Non-pigmented ciliary epithelial cell (primary cell): ENCODE measurements around the gene LRRC55.
"Not testable (repeated sequence)": the region's sequence is repeated elsewhere in the genome, so short reads cannot be mapped to it uniquely, and the experiment has no call there.

Source experiments
- DNase-seq: peaks from one replicate; pipeline ENCODE4 v3.0.0-alpha.2; 2010; ENCODE audit warnings: low read depth

LRRC55 gene

DNA sequence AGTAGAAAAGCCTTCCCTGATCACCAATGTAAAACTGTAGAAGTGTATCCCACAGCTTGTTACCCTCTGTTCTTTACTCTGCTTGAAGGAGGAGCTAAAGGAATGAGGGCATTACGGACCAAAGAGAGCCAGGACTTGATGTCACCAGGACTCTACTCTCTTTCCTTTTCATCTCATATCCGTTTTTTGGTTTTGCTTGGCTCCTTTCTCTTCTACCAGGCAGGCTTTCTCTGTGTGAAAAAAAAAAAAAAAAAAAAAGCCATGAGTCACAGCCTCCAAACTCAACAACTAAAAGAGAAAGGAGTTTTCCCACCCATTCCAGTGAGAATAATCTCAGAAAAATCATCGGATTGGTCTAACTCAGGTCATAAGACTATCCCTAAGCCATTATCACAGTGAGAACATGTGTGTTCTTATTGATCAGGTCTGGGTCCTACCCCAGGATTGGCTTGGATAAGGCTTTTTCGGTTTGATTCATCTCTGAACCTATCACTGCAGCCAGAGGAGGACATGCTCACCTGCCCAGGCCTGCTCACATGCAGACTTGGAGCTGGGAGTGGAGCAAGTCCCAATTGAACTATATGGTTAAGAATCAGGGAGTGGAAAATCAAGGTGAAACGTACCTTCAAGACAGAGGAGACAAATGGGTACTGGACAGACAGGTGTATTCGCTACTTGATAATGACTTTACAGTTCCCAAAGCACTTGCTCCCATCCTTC lies 19.4 kb upstream of the LRRC55 start:
- no peak for DNase-seq

DNA sequence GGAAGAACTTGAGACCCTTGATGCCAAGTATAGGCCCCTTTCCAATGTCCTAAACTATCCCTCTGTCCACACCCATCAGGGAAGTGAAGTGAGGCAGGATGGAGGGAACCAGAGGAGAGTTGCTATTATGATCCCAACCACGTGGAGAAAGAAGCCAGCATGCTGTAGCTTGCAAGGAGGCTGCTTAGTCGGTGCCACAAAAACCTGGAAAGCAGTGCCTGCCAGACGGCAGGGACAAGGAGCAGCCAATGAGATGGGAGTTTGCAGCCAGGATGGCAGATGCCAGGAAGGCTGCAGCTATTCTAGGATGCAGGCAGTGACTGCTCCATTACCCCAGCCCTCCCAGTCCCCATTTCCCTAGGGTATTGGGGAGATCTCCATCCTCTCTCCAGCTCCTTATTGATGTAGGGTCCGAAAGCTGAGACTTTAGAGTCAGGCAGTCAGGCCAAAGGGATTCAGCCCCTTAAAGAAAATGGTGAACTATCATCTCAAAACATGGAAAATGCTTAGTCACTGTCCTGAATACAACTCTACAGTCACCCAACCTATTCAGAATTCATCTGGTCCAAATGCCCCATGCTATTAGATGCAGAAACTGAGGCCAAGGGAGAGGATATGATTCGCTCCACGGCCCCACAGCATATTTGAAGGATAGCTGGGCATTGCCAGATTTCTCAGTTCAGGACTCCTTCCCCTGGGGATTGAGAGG lies 18.4 kb upstream of the LRRC55 start:
- no peak for DNase-seq

DNA sequence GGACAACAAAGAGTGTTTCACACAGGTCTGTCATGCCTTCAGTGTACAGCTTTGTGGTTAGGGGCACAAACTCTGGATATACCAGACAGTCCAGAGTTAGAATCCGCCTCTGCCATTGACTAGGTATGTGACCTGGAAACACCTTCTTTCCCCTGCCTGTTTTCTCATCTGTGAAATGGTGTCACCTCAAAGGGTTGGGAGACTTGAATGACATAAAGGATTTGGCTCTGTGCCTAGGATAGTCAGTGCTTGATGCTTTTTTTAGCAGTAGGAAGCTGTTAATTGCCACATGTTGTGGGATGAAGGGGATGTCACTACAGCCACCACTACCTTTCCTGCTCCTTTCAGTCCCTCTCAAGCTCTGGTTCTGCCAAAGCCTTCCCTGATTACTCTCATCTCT lies 17.4 kb upstream of the LRRC55 start:
- DNase-seq = no peak

DNA sequence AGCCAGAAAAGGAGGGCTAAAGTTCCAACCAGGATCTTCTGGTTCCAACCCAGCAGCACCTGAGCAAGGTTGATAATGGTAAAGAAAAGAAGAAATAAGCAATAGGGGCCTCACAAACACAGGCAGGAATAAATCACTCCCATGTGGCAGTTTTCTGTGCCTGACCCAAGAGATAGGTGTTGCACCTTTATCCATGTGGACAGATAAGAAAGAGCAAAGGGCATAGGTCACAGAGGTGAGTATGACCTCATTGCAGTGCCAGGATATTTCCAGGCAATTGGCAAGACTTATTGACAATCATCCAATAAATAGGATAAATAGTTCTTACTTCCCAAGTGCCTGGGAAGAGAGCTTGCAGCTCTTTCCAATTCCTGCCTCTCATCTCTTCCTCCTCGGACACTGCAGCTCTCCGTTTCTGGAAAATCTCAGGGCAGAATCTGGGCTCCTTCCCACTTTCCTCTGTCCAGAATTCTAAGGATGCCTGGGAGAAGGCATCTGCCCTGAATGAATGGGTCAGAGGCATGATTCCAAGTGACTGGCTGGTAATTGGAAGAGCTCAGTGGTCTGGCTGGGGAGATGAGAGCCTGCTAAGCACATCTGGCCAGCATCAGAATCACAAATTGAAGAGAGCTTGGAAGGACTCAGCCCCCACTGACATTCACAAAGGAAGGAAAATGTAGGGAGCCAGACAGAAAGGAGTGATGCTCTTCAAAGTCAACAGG lies 14.5 kb upstream of the LRRC55 start:
- no peak for DNase-seq

DNA sequence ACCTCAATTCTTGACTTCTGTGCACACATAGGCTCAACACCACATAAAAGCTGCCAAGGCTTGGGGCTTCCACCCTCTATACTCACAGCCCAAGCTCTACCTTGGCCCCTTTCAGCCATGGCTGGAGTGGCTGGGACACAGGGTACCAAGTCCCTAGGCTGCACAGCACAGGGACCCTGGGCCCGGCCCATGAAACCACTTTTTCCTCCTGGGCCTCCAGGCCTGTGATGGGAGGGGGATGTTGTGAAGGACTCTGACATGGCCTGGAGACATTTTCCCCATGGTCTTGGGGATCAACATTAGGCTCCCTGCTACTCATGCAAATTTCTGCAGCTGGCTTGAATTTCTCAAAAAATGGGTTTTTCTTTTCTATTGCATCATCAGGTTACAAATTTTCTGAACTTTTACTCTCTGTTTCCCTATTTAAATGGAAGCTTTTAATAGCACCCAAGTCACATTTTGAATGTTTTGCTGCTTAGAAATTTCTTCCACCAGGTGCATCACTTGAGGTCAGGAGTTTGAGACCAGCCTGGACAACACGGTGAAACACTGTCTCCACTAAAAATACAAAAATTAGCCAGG lies 11.9 kb upstream of the LRRC55 start:
- not testable (repeated sequence) for DNase-seq

DNA sequence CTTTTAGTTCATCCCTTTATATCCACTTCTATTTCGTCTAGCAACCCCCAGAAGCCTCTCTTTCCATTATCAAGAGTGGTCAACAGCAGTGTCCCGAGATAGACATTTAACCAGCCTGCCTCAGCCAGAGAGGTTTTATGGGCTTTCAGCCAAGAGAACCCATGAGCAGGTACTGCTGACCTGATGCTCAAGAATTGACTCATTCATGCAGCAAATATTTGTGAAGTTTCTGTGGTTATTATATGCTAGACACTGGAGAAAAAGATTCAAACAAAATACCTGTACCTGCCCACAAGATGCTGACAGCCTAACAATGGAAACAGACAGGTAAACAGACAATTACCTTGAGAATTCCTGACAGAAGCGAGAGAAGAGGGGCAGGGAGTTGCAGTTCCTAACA lies 9.7 kb upstream of the LRRC55 start:
- no peak for DNase-seq

DNA sequence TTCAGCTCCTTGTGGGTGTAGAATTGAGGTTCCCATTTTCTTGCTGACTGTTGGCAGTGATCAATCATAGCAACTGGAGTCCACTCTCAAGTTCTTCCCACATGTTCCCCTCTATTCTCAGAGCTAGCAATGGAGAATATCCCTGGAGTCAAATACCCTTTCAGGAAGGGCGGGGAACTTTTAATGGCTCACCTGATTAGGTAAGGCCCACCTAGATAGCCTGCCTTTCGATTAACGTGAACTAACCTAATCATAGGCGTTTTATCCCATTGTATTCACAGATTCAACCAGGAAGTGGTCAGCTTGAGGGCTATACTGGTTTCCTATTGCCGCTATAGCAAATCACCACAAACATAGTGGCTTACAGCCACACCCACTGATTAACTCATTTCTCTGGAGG lies 7.1 kb upstream of the LRRC55 start:
- DNase-seq = no peak

DNA sequence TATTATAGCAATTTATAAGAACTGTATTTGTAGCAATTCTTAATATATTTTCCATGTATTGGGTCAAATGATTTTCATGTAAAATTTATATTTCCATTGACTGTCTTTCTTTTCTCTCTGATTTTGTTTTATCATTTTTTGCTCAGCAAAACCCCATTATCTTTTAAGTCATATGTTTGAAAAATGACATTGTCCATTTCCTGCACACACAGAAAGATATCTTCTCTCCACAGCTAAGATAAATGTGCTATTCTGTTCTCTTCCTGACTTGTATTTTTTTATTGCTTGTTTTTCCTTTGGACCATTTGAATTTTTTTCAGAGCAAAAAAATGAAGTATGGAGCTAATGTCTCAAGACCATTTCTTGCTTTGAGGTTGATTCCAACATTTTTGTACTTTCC lies 6.3 kb upstream of the LRRC55 start:
- DNase-seq = no peak

DNA sequence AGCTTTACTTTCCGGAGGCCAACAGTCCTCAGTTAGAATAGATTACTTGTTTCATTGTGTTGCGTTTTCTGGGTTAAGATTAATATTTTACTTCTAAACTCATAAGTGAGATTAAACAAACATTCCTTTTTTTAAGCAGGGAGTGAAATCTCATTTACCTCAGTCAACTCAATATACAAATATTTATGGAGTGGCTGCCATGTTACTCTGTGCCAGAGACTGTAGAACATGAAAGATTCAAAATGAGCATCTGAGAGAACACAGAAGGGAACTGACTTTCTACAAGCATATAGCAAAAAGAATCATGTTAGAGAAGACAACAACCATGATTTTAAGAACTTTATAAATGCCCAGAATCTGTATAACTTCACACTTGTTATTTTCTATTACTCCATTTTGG lies 3.4 kb upstream of the LRRC55 start:
- no peak for DNase-seq

DNA sequence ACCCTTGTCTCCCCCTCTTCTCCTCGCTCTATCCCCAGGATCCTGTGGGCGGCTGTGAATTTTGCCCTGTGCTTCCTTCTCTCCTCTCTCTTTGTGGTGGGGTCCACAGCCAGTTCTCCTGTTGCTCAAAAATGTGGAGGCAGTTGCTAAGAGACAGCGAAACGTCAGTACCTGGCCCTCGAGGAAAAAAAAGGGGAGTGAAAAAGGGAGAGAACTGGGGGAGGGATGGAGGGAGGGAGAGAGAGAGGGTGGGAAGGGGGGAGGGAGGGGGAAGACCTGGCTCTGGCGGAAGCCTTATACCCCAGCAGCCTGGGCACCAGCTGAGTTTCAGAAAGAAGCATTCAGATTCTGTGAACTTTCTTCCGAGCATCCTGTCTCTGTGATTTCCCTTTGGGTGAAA lies 2.1 kb upstream of the LRRC55 start:
- DNase-seq = no peak

DNA sequence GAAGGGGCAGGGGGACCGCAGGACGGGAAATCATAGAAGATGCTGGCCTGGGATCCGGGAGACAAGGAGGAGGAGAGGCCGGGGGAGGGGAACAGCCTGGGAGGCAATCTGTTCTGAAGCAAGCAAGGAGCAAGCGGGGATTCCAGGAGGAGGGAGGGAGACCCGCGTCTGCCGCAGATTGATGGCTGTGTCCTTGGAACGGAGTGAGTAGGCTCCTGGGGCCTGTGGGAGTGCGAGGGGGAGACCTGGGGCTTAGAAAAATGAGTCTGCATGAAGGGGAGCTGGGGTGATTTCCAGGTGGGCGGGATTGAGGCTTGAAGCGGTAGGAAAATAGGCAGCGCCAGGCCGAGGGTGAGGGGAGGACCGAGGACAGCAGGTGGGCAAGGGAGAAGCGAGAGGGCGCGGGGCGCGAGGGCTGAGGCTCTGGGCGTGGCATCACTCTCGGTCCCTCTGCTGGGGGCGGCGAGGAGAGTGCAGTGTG lies 1.6 kb upstream of the LRRC55 start:
- DNase-seq = no peak

DNA sequence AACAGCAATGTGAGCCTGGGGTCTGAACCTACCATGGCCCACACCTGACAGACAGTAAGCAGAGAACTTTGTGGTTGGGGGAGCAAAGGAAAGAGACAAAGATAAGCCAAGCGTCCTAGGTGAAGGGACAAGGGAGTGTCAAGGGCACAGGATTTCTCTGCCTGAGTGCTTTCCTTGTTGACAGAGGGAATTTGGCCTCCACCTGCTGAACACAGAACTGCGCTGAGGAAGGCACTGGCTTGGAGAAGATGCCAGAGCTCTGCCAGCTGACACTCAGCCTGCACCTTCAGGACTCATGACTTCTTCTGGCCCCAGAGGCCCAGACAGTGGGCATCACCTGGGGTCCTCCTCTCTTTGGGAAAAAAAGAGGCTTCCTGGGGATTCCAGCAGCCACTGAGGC lies 789 bp upstream of the LRRC55 start:
- DNase-seq = no peak

DNA sequence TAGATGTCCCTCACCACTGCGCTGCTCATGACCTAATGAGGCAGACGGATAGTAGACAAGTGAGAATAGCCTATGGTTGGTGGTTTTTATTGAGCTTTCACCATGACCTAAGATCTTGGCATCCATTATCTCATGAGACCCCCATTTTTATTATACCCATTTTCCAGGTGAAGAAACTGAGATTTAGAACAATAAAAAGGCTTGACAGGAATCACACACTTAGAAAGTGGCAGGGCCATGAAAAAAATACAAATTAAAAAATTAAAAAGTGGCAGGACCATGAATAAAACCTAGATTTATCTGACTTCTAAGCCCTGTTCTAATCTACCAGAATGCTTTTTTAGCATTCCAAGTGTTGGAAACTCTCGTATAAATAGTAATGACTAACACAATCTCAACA lies 1.1 kb downstream of the LRRC55 start:
- DNase-seq = no peak

DNA sequence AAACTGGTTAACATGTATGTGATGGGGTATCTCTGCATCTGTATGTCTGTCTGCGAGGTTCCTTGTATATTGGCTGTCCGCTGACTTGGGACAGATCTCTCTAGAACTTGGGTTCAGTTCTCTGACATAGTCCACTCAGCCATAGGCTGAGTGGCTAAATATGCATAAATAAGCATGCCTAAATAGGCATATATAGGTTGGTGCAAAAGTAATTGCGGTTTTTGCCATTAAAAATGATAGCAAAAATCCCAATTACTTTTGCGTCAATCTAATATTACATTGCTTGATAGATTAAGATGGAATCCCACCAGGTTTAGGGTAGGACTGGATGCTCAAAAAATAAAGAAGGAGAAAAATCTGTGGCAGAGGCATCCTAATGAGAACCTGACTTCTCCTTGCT lies 8.8 kb downstream of the LRRC55 start:
- no peak for DNase-seq

DNA sequence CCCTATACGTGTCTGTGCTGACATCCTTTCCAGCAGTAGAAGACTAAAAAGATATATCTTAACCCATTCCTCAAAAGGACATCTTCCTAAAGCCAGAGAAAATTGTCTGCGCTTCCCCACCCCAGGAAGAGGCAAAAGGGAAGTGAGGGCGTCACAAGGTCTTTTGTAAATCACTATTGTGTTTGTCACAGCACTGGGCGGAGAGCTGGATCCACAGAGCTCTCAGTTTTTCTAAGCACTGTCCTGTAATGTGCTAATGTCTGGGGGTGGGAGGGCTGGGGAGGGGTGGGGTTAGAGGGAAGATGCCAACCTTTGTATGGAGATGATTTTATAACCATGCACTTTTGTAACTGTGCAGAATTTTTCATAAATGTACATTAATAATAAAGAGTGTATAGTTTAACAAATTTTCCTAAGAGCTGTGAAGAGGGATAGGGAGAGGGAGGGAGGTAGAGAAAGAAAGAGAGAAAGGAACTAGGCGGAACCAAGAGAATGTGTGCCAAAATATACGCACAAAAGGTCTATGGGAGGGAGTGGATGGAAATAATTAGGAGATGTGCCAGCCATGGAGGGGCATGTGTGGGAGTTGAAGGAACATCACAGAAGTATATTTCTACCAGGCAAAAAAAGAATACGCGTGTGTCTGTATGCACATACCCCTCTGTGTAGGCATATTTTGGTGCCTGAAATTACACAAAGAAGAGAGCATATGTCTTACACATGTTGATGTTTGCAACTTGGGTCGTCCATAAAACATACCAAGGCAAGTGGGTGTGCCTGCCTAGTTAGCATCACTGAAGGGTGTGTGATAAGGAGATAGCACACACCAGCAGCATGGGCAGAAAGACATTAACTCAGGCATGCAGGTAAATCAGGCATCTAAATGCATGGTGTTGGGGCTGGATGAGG lies 9.8 kb downstream of the LRRC55 start:
- DNase-seq = no peak

DNA sequence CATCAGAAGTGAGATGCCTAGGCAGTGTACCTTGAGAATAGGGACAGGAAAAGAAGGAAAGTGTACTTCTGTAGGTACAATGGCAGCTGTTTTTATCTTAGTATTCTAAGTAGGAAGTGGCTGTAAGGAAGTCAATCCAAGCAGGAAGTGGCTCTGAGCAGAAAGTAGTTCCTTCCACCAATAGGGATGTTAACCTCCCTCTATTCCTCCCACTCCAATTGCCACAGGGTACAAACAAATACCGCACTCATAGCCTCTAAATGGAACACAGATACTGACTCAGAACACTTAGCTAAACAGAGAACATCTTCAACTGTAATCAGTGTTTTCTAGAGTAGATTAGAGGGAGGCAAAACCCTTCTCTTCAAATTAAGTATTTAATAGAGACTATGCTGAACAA lies 10.6 kb downstream of the LRRC55 start:
- DNase-seq = no peak

DNA sequence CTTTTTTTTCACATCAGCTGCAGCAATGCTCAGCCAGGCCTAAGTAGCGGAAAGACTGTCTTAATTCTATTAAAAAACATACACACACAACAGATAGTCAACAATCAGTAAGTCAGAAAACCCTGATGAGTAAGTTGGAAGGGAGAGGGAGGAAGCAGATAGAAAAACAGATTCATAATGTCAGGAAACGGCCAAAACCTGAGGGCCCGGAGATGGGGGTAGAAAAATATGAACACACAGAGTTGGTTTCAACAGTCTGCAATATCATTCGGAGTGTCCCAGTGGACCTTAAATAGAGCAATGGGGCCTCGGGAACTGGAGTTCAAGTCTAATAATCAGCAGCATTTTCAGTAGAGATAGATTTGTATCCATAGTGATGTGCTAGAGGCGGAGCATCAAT lies 14.8 kb downstream of the LRRC55 start:
- DNase-seq = no peak

DNA sequence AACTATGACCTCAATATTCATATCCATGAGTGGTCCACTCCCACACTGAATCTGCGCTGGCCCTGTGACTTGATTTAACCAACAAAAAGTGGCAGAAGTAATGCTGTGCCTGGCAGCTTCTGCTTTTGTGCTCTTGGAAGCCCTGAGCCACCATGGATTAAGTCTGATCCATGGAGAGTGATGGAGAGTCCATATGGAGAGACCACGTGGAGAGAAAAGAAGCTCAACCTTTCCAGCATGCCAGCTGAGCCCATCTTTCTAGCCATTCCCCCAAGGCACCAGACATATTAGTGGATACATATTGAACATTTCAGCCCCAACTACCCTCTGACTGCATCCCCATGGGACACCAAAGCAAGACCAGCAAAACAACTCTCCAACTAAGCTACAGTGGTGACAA lies 16.0 kb downstream of the LRRC55 start:
- no peak for DNase-seq

DNA sequence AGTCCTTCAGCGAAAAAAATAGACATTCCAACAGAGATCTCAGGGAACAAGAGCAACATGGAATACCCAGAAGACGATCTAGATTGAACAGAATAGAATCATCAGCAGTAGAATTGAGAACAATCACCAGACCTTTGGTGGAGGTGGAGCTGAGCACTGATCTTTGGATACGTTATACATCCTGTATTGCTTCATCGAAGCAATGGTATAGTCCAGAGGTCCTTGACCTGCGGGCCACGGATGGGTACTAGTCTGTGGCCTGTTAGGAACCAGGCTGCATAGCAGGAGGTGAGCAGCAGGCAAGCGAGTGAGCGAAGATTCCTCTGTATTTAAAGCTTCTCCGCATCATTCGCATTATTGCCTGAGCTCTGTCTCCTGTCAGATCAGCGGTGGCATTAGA lies 17.6 kb downstream of the LRRC55 start:
- no peak for DNase-seq

DNA sequence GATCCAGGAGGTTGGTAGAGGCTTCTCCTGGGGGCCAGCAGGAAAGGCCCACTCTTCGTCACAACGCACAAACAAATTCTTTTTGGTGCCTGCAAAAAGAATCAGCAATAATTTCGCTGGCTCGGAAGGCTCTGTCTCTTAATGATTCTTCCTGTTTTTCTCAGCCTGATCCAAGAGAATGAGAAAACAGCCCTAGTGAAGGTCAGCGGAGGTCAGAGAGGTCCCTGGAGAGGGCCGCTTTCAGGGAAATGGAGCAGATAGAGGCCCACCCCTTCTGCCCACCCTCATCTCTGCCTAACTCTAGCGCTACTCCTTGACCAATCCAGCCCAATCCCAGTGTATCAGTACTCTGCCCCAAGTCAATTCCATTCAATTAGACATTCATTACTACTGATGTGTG lies 19.2 kb downstream of the LRRC55 start:
- DNase-seq = no peak

DNA sequence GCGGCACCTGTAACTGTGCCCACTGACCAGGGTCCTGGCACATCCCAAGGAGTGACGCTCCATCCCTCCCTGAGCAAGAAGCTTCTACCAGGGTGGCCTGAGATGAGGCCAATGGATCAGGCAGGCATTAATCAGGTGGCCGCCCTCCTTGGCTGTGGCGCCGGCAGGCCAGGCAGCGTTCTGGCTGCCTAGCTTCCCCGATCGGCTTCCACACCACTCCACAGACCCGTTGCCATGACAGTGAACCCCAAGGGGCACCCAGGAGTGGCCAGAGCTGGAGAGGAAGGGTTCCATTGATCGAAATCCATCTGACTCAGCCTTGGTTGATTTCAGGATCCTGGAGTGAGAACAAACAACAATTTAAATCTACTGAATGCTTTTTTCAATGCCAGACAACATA lies 20.5 kb downstream of the LRRC55 start:
- no peak for DNase-seq

DNA sequence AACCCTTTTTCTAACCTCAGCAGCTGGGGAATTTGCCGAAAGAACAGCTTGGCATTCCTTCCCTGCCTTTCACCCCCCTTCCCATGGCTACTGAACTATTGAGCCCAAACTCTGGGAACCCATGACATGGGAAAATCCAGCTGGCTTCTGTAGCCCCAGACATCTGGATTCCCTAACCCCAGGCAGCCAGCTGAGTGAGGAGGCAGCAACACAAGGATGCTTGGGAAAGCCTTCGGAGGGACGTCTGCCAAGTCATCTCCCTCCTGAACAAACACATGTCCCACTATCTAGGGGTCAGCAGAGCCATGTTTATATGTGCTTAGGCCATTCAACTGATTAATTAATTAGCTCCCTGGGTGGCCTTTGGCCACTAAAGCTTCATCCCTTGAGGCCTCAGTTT lies 21.6 kb downstream of the LRRC55 start:
- DNase-seq = no peak
